ENCODE results near the gene PCGF3.

Gene PCGF3, protein sequence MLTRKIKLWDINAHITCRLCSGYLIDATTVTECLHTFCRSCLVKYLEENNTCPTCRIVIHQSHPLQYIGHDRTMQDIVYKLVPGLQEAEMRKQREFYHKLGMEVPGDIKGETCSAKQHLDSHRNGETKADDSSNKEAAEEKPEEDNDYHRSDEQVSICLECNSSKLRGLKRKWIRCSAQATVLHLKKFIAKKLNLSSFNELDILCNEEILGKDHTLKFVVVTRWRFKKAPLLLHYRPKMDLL

DNA sequence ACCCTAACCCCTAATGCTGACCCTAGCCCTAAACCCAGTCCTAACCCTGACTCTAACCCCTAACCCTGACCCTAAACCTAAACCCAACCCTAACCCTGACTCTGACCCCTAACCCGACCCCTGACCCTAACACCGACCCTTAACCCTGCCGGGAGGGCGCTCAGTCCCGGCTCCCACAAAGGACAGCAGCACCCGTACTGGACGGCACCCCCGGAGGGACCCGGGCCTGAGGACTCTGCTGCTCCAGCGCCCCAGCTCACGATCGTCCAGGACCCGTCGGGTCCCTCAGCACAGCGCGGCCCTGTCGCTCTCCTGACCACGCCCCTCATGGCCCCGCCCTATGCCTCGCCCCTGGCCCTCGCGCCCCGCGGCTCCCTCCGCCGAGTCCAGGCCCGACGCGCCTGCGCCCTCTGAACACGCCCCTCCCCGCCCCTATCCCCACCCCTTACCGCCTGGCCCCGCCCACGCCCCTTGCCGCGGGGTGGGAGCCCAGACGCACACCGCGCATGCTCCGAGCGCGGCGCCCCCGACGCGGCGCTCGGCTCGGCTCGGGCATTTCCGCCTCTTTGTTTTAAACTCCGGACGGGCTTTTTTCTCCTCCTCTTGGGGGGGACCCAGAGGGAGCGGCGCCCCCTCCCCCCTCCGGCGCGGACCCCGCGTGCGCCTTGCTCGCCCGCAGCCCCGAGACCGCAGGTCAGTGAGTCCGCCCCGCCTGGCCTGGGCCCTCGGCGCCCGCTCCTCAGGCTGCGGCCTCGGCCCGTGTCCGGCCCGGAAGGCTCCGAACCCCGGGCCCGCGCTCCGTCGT, at the start of gene PCGF3:
Gene PCGF3, plus strand, starts transcription at position 555 of the 805 bp plus-strand sequence. CDS start 27,849 bp downstream, outside the sequence.
- peak; percentile 98 for DNase-seq

DNA sequence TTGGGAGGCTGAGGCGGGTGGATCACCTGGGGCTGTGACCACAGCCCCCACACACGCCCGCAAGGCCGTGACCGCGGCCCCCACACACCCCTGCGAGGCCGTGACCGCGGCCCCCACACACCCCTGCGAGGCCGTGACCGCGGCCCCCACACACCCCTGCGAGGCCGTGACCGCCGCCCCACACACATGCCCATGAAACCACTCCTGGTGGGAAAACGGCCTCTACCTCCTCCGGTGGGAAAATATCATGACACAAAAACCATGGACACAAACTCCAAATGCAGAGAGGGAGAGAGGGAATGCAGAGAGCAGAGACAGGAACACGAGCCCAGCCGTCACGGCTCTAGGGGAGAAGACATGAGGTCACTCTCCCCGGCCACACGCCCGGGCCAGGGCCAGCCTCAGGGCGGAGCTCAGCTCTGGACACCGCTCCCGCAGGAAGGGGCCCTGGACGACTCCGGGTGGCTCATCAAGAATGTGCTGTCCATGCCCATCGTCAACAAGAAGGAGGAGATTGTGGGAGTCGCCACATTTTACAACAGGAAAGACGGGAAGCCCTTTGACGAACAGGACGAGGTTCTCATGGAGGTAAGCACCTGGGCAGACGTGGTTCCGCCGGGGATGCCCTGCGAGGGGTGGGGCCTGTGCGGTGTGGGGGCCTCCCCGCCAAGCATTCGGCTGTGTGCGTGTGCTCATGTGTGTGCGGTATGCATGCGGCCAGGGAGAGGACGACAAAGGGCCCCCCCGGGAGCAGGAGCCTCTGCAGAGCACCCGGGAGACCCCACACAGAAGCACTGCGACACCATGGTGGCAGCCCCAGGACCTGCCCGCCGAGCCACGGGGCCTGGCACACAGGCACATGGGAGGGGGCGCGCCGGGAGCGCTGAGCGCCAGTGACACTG, 48.9 kb upstream of the PCGF3 start:
- DNase-seq, result peak; percentile 1

DNA sequence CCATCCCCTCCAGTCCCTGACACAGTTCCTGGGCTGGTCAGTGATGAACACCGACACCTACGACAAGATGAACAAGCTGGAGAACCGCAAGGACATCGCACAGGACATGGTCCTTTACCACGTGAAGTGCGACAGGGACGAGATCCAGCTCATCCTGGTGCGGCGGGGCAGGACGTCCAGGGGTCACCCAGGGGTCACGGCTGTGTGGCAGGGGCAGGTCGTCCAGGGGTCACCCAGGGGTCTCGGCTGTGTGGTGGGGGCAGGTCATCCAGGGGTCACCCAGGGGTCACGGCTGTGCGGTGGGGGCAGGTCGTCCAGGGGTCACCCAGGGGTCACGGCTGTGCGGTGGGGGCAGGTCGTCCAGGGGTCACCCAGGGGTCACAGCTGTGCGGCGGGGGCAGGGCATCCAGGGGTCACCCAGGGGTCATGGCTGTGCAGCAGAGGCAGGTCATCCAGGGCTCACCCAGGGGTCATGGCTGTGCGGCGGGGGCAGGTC, 48.2 kb upstream of the PCGF3 start:
- DNase-seq, result no peak

DNA sequence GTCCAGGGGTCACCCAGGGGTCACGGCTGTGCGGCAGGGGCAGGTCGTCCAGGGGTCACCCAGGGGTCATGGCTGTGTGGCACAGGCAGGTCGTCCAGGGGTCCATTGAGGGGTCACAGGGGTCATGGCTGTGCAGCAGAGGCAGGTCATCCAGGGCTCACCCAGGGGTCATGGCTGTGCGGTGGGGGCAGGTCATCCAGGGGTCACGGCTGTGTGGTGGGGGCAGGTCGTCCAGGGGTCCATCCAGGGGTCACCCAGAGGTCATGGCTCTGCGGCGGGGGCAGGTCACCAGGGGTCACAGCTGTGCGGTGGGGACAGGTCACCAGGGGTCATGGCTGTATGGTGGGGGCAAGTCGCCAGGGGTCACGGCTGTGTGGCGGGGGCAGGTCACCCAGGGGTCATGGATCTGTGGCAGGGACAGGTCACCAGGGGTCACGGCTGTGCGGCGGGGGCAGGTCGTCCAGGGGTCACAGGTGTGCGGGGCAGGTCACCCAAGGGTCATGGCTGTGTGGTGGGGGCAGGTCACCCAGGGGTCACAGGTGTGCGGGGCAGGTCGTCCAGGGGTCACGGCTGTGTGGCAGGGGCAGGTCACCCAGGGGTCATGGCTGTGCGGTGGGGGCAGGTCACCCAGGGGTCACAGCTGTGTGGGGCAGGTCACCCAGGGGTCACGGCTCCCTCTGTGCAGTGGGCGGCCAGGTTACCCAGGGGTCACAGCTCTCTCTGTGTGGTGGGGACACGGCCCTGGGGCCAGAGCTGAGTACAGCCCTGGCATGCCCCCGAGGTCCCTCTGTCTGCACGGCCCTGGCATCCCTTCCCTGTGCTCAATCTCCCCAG, 47.6 kb upstream of the PCGF3 start:
- no peak for DNase-seq

DNA sequence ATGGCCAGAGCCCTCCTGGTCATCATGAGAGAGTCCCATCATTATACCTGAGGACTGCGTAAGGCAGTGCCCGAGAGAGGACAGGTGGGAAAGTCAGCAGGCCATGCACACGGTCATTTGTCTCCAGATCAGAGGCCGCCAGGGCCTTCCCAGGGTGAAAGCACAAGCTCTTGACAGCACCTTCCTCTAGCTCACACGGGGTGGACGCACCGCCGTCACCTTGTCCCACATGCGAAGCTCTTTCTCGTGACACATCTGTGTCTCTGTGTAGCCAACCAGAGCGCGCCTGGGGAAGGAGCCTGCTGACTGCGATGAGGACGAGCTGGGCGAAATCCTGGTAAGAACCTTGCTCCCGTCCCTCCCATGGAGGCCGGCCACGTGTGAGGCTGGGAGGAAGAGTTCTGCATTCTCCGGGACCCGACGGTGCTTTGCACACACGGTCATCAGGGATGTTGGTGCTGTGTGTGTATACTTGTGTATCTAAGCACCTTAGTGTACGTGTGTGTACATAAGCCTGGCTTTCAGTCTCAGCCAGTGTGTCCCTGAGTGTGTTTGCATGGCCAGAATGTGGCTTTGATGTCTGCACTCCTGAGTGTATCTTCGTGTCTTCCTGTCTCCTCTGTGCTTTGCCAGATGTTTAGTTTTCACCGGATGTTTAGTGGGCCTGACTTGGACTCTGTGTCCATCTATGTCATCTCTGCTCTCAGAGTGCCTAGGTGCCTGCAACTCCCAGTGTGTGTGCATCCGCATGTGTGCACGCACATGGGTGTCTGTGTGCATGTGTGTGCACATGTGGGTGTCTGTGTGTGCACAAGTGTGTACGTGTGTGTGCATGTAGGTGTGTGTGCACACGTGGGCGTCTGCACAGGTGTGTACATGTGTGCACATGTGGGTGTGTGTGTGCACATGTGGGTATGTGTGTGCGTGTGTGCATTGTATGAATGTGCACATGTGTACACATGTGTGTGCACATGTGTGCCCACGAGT, 46.7 kb upstream of the PCGF3 start:
- no peak for DNase-seq

DNA sequence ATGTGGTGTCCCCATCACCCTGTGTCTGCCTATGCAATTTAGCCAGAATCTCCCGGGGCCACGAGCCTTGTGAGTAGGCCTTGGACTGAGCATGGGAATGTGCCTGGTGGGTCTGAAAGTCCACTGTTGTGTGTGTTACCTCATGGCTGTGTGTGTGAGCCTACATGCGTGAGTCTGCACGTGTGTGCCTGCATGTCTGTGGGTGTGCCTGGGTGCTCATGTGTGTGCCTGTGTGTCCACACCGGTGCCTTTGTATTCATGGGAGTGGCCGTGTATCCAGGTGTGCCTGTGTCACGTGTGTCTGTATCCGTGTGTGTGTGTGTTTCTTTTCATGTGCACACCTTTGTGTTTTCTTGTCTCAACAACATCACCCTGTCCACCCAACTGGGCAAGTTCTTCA, 45.8 kb upstream of the PCGF3 start:
- no peak for DNase-seq

DNA sequence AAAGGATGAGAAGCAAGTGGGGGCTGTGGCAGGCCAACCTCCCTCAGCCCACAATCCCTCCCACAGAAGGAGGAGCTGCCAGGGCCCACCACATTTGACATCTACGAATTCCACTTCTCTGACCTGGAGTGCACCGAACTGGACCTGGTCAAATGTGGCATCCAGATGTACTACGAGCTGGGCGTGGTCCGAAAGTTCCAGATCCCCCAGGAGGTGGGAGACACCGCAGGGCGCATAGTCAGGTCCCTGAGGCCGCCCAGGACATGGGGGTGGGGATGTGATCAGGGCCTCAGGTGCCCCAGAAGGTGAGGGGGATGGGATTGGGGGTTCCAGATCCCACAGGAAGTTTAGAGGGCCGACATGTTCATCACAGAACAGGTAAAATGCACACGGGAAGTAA, 45.2 kb upstream of the PCGF3 start:
- DNase-seq, result no peak

DNA sequence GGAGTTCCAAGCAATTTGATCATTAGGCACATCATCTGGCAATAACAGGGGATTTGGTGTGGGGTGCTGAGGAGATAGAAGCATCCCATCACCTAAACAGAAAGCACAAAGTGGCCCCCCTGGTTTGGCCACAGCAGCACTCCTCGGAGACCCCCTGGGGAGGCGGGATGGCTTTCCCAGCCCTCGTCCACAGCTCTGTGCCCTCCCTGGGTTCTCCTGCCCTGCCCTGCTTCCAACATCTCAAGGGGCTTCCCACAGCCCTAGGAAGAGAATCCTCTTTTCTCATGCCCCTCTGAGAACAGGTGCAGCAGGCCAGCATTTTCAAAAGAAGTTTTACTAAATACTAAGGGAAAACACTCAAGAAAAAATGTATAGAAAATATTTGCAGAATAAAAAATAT, 44.4 kb upstream of the PCGF3 start:
- no peak for DNase-seq

DNA sequence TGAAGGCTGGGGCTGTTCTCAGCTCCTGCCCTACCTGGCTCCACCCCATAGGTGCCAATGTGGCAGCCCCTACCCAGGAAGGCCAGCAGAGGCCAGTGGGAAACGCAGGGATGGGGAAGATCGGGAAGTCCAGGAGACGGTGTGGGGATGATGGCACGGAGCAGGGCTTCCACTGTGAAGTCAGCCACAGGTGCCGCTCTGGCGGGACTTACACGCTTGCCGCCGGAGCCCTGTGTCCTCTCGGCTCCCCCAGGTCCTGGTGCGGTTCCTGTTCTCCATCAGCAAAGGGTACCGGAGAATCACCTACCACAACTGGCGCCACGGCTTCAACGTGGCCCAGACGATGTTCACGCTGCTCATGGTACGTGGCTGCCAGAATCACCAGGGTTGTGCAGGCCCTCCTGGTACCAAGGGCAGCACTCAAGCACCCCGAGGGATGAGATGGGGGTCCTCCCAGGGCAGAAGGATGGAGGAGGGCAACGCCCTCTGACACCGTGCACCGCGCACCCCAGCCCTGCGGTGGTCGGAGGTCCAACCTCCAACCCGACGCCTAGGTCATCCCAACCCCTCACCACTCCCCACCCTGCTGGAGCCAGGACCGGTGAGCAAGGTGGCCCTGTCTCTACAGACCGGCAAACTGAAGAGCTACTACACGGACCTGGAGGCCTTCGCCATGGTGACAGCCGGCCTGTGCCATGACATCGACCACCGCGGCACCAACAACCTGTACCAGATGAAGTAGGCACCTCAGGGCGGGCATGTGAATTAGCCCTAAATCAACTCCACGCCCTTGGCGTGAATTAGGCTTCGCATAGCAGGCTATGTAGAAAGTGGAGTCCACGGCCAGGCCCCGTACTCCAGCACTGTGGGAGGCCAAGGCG, 43.5 kb upstream of the PCGF3 start:
- DNase-seq, result no peak

DNA sequence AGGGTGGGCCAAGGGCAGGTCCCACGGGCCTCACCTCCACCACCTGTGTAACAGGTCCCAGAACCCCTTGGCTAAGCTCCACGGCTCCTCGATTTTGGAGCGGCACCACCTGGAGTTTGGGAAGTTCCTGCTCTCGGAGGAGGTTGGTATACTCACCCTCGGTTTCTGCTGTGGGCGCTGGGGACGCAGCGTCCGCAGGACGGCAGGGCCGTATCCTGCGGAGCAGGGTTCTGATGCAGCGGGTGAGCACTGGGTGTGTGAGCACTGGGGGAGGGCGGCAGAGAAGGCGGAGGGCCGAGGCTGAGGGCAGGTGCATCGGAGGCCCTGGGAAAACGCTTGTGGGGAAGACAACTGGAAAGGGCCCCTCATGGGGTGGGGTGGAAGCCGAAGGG, 42.6 kb upstream of the PCGF3 start:
- DNase-seq, result no peak

DNA sequence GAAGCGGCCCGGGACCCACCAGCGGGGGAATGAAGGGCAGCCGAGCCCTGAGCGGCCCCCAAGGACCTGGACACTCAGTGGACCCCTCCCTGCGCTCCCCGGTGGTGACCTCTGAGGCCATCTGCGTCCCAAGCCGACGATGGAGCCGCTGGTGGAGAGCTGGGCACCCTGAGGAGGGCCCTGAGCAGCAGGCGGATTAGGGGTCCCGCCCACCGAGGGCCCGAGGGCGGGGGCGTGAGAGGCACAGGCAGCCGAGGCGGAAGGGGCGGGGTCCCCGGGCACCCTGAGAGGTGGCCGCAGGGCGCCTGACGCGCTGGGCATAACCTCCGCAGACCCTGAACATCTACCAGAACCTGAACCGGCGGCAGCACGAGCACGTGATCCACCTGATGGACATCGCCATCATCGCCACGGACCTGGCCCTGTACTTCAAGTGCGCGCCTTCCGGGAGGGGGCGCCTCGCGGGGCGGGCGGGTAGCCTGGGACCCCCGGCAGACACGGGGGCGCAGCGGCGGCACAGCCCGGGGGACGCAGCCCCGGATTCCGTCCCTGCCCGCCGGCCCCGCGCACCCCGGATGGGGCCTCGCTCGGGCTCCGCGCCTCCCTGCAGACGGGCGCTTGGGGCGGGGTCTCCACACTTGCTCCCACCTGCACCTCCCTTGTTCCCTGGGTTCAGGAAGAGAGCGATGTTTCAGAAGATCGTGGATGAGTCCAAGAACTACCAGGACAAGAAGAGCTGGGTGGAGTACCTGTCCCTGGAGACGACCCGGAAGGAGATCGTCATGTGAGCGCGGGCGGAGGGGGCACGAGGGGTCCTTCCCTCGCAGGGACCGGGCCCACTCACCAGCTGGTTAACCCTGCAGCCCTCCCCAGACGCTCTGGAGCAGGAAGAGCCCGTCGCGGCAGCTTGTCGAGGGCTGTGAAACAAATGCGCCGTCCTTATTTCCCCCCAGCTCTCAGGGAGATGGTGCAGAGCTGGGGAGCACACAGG, 41.9 kb upstream of the PCGF3 start:
- peak; percentile 88 for DNase-seq

DNA sequence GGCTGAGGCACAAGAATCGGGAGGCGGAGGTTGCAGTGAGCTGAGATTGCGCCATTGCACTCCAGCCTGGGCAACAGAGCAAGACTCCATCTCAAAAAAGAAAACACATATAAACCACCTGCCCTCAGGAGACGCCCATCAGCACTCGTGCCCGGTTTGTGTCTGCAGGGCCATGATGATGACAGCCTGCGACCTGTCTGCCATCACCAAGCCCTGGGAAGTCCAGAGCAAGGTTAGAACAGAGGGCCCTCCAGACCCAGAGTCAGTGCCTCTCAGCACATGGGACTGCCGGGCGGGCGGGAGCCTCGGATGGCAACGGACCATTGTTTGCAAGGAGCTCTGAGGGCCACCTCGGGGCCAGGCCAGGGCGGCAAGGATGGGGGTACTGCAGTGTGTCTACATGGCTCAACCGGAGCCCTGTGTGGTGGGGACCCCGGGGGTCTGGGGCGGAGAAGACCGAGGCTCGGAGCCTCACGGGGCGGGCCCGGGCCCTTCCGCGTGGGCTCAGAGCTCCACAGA, 40.9 kb upstream of the PCGF3 start:
- peak; percentile 2 for DNase-seq

DNA sequence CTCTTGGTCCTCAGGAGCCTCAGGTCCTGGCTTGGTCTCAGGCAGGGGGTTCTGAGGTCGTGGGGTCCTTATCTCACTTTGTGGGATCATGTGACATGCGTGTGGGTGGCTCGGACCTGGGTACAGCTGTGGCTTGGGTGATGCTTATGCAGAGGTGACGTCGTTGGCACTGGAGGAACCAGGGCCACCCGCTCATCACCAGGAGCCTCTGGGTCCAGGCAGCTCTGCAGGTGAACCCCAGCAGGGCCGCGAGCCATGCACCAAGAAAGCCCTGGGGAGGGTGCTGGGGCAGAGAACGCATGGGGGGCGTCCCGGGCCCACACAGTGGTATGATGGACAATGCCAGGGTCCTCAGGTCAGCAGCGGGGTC, 40.3 kb upstream of the PCGF3 start:
- DNase-seq, result peak; percentile 2

DNA sequence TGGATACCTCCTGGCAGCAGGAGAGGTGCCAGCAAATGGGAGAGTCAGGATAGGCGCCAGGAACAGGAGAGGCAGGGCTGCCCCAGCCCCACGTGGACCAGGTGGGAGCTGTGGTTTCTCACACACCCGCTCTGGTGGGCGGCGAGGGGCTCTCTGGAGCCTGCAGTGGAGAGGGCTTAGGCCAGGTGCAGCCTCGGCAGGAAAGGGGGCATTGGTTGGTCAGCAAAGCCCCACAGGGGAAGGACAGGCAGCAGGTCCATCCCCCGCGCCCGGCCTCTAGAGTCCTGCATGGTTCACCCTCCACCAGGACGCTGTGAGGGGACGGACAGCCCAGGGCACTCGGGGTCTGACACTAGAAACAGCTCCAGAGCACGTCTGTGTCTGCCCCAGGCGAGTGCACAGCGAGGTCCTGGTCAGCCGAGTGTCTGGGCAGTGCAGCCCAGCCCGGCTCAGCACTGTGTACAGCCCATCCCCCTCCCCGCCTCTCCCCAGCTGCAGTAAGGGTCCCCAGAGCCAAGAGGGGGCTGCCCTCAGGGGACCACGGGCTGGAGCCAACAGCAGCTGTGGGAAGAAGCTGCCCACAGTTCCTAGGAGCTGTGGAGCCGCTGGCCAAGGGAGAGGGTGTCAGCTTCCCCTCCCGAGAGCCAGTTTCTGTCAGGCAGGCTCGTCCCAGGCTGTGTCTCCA, 39.7 kb upstream of the PCGF3 start:
- no peak for DNase-seq

DNA sequence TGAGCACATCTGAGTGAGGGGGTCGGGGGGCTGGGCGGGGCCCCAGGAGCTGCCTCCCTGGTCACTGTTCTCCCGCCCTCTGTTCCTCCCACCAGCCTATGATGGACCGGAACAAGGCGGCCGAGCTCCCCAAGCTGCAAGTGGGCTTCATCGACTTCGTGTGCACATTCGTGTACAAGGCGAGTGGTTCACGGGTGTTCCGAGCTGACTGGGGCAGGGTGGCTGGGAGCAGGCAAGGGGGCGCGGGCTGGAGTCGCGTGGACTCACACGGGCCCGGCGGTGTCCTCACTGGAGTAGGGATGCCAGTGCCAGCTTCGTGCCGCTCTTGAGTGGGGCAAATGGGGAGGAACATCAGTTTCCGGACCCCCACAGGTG, 39.2 kb upstream of the PCGF3 start:
- no peak for DNase-seq

DNA sequence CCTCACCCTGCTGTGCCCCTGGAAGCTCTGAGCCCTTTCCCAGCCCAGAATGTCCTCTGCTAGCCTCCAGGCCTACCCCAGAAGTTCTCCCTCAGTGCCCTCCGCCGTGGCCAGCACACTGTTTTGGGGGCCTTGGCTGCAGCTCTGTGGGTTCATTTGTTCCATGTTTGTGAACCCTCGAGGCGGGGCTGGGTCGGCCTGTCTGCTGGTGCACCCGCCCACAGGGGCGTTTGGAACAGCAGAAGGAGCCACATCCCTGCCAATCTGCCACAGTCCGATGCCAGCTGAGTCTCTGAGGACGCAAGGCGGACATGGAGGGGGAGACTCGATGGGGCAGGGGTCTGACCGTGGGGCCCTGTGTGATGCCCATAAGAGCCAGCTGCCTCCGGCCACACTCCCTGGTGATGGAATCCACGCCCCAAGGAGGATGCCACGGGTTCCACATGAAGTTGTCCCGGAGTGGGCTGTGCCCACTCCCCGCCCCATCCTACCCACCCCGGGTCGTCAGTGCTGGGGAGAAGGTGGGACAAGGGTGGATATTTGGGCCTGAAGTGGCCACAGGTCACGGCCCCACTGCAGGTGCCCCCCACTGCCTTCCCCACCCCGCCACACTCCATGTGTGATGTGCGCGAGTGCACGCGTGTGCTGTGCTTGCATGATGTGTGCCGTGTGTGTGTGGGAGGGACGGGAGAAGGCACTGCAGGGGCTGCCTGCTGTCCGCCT, 38.6 kb upstream of the PCGF3 start:
- DNase-seq, result no peak

DNA sequence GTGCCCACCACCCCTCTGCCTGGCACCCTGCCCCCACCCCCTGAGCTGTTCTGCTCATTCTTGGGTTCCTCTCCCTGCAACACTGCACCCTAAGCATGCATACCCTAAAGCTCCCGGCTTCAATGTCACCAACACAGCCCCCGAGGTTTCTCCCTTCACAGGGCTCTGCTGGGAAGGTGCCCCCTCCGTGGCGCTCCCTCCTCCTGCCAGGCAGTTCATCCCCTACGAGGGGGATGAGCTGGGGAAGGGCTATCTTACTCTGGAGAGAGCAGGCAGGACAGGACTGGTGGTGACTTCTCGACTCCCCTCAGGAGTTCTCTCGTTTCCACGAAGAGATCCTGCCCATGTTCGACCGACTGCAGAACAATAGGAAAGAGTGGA, 38.1 kb upstream of the PCGF3 start:
- DNase-seq, result no peak
